ENCODE results near the gene CUL3.
"Not testable (repeated sequence)": the region's sequence is repeated elsewhere in the genome, so short reads cannot be mapped to it uniquely, and the experiment has no call there.

The CUL3 gene

DNA sequence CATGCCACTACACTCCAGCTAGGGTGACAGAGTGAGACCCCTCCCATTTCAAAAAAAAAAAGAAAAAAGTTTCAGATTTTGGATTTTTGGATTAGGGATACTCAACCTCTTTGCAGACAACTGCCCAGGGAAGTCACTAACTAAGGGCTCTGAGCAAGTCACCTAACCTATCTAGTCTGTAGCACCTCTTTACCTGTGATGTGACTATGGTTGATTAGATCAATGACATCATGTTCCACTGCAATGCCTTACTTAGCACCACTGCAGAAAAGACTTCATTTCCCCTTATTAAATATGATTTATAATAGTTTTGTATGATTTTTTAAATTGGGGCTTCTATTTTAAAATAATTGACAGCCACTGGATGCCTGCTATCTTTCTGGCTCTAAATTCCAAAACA is 41.2 kb downstream of the CUL3 start:
- DNase-seq (ENCODE audit: low read depth in 3 of 3): no peak

DNA sequence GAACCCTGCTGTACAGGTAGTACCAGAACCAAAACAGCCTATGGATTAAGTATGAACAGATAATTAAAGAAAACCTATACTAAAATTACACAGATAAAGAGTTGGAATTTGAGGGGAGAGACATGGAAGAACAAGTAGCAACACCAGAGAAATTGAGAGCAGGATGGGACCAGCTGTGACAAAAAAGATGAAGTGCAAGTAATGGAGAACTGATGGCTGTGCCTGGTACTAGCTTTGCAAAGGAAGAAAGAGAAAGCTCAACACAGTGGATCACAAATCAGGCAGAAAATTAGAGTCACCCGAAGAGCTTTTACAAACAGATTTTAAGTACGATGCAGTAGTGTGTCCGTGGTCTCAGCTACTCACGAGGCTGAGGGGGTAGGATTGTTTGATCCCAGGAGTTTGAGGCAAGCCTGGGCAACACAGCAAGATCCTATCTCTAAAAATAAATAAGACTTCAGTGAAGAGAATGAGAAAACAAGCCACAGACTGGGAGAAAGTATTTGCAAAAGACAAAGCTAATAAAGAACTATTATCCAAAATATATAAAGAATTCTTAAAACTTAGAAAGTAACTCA is 46.5 kb downstream of the CUL3 start:
- no peak for DNase-seq (ENCODE audit: low read depth in 3 of 3)

DNA sequence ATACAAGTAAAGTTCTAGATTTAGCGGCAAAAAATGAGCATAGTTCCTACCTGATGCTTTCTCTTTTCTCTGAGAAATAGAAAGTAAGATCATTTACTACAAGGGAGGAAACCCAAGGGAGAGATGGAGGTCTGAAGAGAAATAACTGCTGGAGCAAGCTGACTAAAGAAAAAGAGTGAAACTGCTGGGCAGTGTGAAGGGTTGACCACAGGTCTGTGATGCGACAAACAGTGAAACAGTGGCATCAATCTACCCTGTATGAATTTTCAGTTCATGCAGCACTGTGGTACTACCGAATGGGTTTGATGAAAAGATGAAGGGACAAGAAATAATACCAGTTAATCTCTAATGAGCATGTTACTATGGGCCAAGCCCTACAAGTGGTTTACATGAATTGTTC is 52.2 kb downstream of the CUL3 start:
- DNase-seq (ENCODE audit: low read depth in 3 of 3): no peak

- no peak for DNase-seq (ENCODE audit: low read depth in 3 of 3)
These were observed 52.7 kb downstream of the CUL3 start for GRCh38 chr2:224532441-224532840.

- DNase-seq (ENCODE audit: low read depth in 3 of 3): no peak
These were observed 57.0 kb downstream of the CUL3 start for GRCh38 chr2:224528171-224528570.

DNA sequence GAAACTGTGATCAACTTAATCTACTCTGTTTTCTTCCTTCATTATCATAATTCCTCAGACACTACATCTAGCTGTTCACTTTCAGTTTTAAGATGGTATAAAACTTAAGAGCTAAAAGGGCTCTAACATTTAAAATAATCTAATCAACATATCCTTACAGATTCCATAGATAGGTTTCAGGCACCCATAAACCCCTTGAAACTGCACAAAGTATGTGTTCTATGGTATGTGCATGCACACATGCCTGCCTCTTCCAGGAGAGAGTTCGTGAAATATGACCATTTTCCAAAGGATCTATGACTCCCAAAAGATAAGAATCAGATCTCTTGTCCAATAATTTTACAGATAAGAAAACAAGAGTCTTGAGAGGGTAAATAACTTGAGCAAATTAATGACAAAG is 59.4 kb downstream of the CUL3 start:
- DNase-seq (ENCODE audit: low read depth in 3 of 3): no peak

DNA sequence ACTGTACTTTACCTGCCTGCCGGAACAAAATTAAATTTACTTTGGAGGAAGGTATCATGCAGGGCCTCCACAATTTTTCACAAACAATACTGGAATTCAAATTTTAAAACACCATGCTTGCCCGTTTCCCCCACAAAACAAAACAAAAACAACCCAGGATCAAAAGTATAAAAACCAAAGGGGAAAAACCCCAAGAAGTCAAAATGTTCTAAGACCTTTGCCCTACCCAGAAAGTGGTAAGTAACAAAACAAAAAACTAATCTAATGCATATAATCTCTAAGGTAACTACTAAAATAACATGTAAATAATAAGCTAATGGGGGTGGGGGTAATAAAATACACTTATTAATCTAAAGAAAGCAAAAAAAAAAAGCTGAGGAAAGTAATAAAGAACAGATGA is 60.5 kb downstream of the CUL3 start:
- no peak for DNase-seq (ENCODE audit: low read depth in 3 of 3)

GRCh38 chr2:224523626-224524577 is 61.3 kb downstream of the CUL3 start:
- no peak for DNase-seq (ENCODE audit: low read depth in 3 of 3)

DNA sequence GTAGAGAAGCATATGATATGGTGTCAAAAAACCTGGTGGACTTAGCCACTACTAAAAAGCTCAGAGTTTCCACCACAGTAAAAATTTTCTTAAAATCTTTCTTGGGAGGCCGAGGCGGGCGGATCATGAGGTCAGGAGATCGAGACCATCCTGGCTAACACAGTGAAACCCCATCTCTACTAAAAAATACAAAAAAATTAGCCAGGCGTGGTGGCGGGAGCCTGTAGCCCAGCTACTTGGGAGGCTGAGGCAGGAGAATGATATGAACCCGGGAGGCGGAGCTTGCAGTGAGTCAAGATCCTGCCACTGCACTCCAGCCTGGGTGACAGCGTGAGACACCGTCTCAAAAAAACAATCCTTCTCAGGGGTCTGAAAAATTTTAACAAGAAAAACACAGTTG is 62.7 kb downstream of the CUL3 start:
- not testable (repeated sequence) for DNase-seq (ENCODE audit: low read depth in 3 of 3)

DNA sequence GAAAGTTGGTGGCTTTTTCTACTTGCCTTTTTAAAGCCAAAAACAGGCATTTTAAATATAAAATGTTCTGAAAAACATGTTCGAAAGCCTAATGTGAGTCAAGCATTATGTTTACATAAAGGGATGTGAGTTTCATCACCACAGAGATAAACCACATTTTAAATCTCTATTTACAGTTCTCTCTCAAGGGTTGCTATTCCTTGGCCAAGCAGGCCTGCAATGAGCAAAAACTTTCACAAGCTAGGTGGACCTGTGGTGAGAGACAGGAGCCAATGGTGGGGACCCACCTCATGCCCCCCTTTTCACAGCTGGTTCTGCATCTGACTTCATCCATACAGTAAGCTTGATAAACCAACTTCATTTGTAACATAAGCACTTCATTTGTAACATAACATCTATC is 65.1 kb downstream of the CUL3 start:
- DNase-seq (ENCODE audit: low read depth in 3 of 3): peak in 1 of 3 donors; percentile 8

GRCh38 chr2:224518806-224519580 is 66.2 kb downstream of the CUL3 start:
- DNase-seq (ENCODE audit: low read depth in 3 of 3): no peak

- no peak for DNase-seq (ENCODE audit: low read depth in 3 of 3)
These were observed 67.2 kb downstream of the CUL3 start for GRCh38 chr2:224517963-224518362.

GRCh38 chr2:224516393-224516792 is 68.8 kb downstream of the CUL3 start:
- not testable (repeated sequence) for DNase-seq (ENCODE audit: low read depth in 3 of 3)

- DNase-seq (ENCODE audit: low read depth in 3 of 3): no peak
These were observed 71.2 kb downstream of the CUL3 start for GRCh38 chr2:224513991-224514390.

DNA sequence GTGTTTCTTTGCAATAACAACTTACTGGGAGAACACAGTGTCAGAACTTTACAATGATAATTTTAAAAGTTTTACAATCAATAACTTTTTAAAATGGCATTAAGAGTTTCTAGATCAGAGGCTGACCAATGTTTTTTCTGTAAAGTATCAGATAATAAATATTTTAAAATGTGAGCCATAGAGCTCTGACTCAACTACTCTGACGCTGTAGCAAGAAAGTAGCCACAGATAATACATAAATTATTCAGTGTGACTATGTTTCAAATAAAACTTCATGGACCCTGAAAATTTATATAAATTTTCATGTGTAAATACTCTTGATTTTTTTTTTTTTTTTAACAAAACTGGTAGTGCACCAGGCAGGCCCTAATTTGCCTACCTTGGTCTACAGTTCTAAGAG is 77.4 kb downstream of the CUL3 start:
- no peak for DNase-seq (ENCODE audit: low read depth in 3 of 3)

DNA sequence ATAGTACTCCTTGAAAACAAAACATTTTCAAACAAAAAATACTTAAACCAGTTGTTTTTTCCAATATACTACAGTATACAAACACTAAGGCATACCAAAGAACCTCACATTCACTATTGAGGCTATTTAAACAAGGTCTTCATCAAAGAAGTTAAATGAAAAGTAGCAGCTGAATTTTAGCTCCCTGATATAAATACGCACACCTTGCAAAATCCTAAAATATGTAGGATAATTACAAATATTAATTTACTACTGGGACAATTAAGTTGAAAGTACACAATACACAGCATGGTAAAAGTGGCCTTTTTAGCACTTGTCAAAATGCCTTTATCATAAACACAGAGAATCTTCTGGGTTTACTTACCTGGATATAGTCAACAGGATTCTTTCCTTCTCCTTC is 78.7 kb downstream of the CUL3 start:
- DNase-seq (ENCODE audit: low read depth in 3 of 3): no peak

- DNase-seq (ENCODE audit: low read depth in 3 of 3): no peak
These were observed 86.2 kb downstream of the CUL3 start for GRCh38 chr2:224498991-224499390.

- DNase-seq (ENCODE audit: low read depth in 3 of 3): no peak
These were observed 92.6 kb downstream of the CUL3 start for GRCh38 chr2:224492531-224492930.

- DNase-seq (ENCODE audit: low read depth in 3 of 3): not testable (repeated sequence)
These were observed 97.2 kb downstream of the CUL3 start for GRCh38 chr2:224487940-224488339.

GRCh38 chr2:224485081-224486014 is 99.8 kb downstream of the CUL3 start:
- not testable (repeated sequence) for DNase-seq (ENCODE audit: low read depth in 3 of 3)

- no peak for DNase-seq (ENCODE audit: low read depth in 3 of 3)
These were observed 105.3 kb downstream of the CUL3 start for GRCh38 chr2:224479826-224480225.

Measured in stimulated activated CD4-positive, alpha-beta T cell treated with anti-CD3 and anti-CD28 coated beads, TNF-alpha, amount 100 ng/mL, for 48 hours (primary cell).